T-cell (primary cell): ENCODE measurements around the gene CLEC16A. TPM values are rescaled to one million over a fixed set of nuclear protein-coding genes. Genes with fewer than 3 reads are reported as not detected.
"Not testable (repeated sequence)": the region's sequence is repeated elsewhere in the genome, so short reads cannot be mapped to it uniquely, and the experiment has no call there.

Experiments used
- ATAC-seq, 4 experiments: fragments of 200-7000 bp in 3 of 4; fragments of 150-1000 bp in 1 of 4; cut with Tn5 transposase; replicated peaks in 1 of 4; 1 replicate in 3 of 4; 2 replicates in 1 of 4; pipeline ENCODE4 v1.10.0; 2021; ENCODE audit warnings: moderate library complexity in 3 of 4, mild to moderate bottlenecking in 2 of 4, moderate number of reproducible peaks in 1 of 4
- CTCF ChIA-PET, 2 donors: fragments of 300-600 bp; sonication (Branson Sonifier 250); formaldehyde crosslinking; loops; one replicate each; lab custom pipeline; 2022; ENCODE audit warnings: antibody characterized with exemption in 2 of 2; lab: Charles Lee
- POLR2A ChIA-PET, 2 donors: fragments of 300-600 bp; sonication (Branson Sonifier 250); formaldehyde crosslinking; loops; one replicate each; lab custom pipeline; 2022; ENCODE audit warnings: antibody characterized with exemption in 2 of 2; lab: Charles Lee
- DNase-seq, 35 experiments: peaks; one replicate each; pipeline versions ENCODE4 v3.0.0 to v3.0.0-alpha.2; 2013 to 2023
- H3K27ac ChIP-seq: one replicate; pipeline ENCODE4 v1.5.1; 2013; ENCODE audit warnings: low read length
- H3K27me3 ChIP-seq, 2 experiments: replicated peaks in 1 of 2; 1 replicate in 1 of 2; 2 replicates in 1 of 2; pipeline versions ENCODE4 v1.6.1 to v1.7.0; 2013; ENCODE audit warnings: low read length in 1 of 2, mixed read lengths in 1 of 2; ENCODE audit not compliant: control insufficient read depth in 2 of 2, insufficient read depth in 2 of 2; ENCODE audit errors: extremely low read depth in 1 of 2
- H3K36me3 ChIP-seq, 2 donors: 1 replicate in 1 of 2; 2 replicates in 1 of 2; pipeline versions ENCODE4 v1.6.1 to v1.7.0; 2013; ENCODE audit warnings: low read length in 1 of 2; ENCODE audit not compliant: control insufficient read depth in 2 of 2, insufficient read depth in 1 of 2; ENCODE audit errors: extremely low read depth in 1 of 2
- H3K4me1 ChIP-seq, 2 experiments: 1 replicate in 1 of 2; 2 replicates in 1 of 2; pipeline versions ENCODE4 v1.6.1 to v1.7.0; 2013; ENCODE audit warnings: low read length in 2 of 2, mixed read lengths in 1 of 2; ENCODE audit not compliant: insufficient read depth in 2 of 2, control insufficient read depth in 1 of 2; ENCODE audit errors: extremely low read depth in 1 of 2
- H3K4me3 ChIP-seq, 2 donors: 1 replicate in 1 of 2; 2 replicates in 1 of 2; pipeline versions ENCODE4 v1.5.1 to v1.7.0; 2013; ENCODE audit warnings: mild to moderate bottlenecking in 2 of 2, low read length in 1 of 2, moderate library complexity in 1 of 2; ENCODE audit not compliant: control insufficient read depth in 1 of 2; ENCODE audit errors: extremely low read depth in 1 of 2
- H3K9me3 ChIP-seq: 2 replicates; pipeline ENCODE4 v1.7.0; 2013
- H3K27ac Mint-ChIP-seq, 2 donors: one replicate each; pipeline ENCODE4 v1.8.0; 2020 to 2021; ENCODE audit warnings: mild to moderate bottlenecking in 2 of 2, mixed read lengths in 2 of 2
- H3K27me3 Mint-ChIP-seq, 2 donors: one replicate each; pipeline ENCODE4 v1.8.0; 2021 to 2022; ENCODE audit warnings: mixed read lengths in 2 of 2
- H3K36me3 Mint-ChIP-seq: one replicate; pipeline ENCODE4 v1.8.0; 2021; ENCODE audit warnings: mixed read lengths
- H3K4me1 Mint-ChIP-seq, 3 donors: one replicate each; pipeline ENCODE4 v1.8.0; 2020 to 2022; ENCODE audit warnings: mixed read lengths in 3 of 3, mild to moderate bottlenecking in 1 of 3
- H3K4me3 Mint-ChIP-seq, 3 donors: one replicate each; pipeline ENCODE4 v1.8.0; 2020 to 2022; ENCODE audit warnings: mild to moderate bottlenecking in 3 of 3, mixed read lengths in 3 of 3, moderate library complexity in 3 of 3
- H3K9me3 Mint-ChIP-seq, 3 donors: one replicate each; pipeline ENCODE4 v1.8.0; 2020 to 2022; ENCODE audit warnings: mixed read lengths in 3 of 3
- WGBS: methylation state at CpG from one replicate; pipeline ENCODE4 v1.1.5; 2013; ENCODE audit warnings: missing lambda C conversion rate; ENCODE audit not compliant: insufficient coverage; 5-methylcytosine and 5-hydroxymethylcytosine counted together
- total RNA-seq, 35 experiments: library from RNA in 6 of 35; stranded (reverse) in 6 of 35; fragments of 120-200 nt in 1 of 35; gene quantifications; one replicate each; pipeline versions ENCODE4 v1.2.1 to v1.2.4 and lab custom pipeline; 2013 to 2026

The CLEC16A gene
- total RNA-seq, 5 donors from 2014 or later (not counting 1 experiment from before 2014, with no cell fraction given) = 27.4 to 34.6 (median 28.7) TPM

- no peak overlapping the region for H3K4me3 ChIP-seq
- H3K4me3 Mint-ChIP-seq = no peak overlapping the region
- H3K27ac Mint-ChIP-seq = peak overlapping the region in 1 of 2 donors; percentile 79
- H3K9me3 ChIP-seq = no peaks in the 10 kb centered on the region
- no peaks in the 10 kb centered on the region for H3K27me3 ChIP-seq
- H3K27me3 Mint-ChIP-seq = no peaks in the 10 kb centered on the region
- WGBS = 74% methylated on average over 7 of the region's 7 CpGs
- DNase-seq = no peak
- peaks cover 0 to 3% of the 10 kb centered on the region in 2 donors for H3K36me3 ChIP-seq
- no peak for ATAC-seq
- peaks cover 7 to 24% of the 10 kb centered on the region in 2 experiments for H3K4me1 ChIP-seq
- POLR2A ChIA-PET = no interaction called here
- H3K36me3 Mint-ChIP-seq = peaks cover 25% of the 10 kb centered on the region
- no peak overlapping the region for H3K27ac ChIP-seq
- H3K9me3 Mint-ChIP-seq = no peaks in the 10 kb centered on the region
- peaks cover 20 to 31% (median 29%) of the 10 kb centered on the region in 3 donors for H3K4me1 Mint-ChIP-seq
- CTCF ChIA-PET = interaction anchor here in 1 of 2 donors (1.2 kb wide), 1 partner anchor 152 kb away, joined by 4 read pairs; no protein-coding TSS in a partner anchor
Observed at GRCh38 chr16:11099672-11100205, 155.4 kb downstream of the CLEC16A start.

- ATAC-seq (no peak), DNase-seq (no peak)
- Histone ChIP-seq H3K4me3 (no peak overlapping the region), H3K9me3 (no peaks in the 10 kb centered on the region), H3K4me1 (peaks cover 6 to 25% of the 10 kb centered on the region in 2 experiments), H3K36me3 (peaks cover 0 to 3% of the 10 kb centered on the region in 2 donors), H3K27me3 (no peaks in the 10 kb centered on the region), H3K27ac (no peak overlapping the region)
- peak overlapping the region; percentile 37 to 79 for H3K27ac Mint-ChIP-seq
- CTCF ChIA-PET = interaction anchor here in 1 of 2 donors (1.2 kb wide), 1 partner anchor 151 kb away, joined by 4 read pairs; no protein-coding TSS in a partner anchor
- no peaks in the 10 kb centered on the region for H3K9me3 Mint-ChIP-seq
- H3K4me1 Mint-ChIP-seq = peaks cover 20 to 31% (median 29%) of the 10 kb centered on the region in 3 donors
- H3K27me3 Mint-ChIP-seq = no peaks in the 10 kb centered on the region
- peaks cover 25% of the 10 kb centered on the region for H3K36me3 Mint-ChIP-seq
- WGBS = 47% methylated on average over 4 of the region's 6 CpGs
- POLR2A ChIA-PET = no interaction called here
- no peak overlapping the region for H3K4me3 Mint-ChIP-seq
Observed at GRCh38 chr16:11100239-11100750, 155.9 kb downstream of the CLEC16A start.

- DNase-seq = no peak
- Mint-ChIP-seq H3K27me3 (no peaks in the 10 kb centered on the region), H3K27ac (peak overlapping the region in 1 of 2 donors; percentile 67), H3K9me3 (no peaks in the 10 kb centered on the region), H3K4me1 (peaks cover 27 to 38% (median 36%) of the 10 kb centered on the region in 3 donors), H3K36me3 (peaks cover 25% of the 10 kb centered on the region), H3K4me3 (no peak overlapping the region)
- peaks cover 10 to 25% of the 10 kb centered on the region in 2 experiments for H3K4me1 ChIP-seq
- no peak for ATAC-seq
- CTCF ChIA-PET = interaction anchor here in 1 of 2 donors (0.6 kb wide), 1 partner anchor 259 kb away, joined by 3 read pairs; no protein-coding TSS in a partner anchor
- peaks cover 0 to 3% of the 10 kb centered on the region in 2 donors for H3K36me3 ChIP-seq
- no peaks in the 10 kb centered on the region for H3K27me3 ChIP-seq
- no peak overlapping the region for H3K4me3 ChIP-seq
- no peaks in the 10 kb centered on the region for H3K9me3 ChIP-seq
- 96% methylated on average over 5 of the region's 6 CpGs for WGBS
- POLR2A ChIA-PET = interaction anchor here in 1 of 2 donors (0.6 kb wide), 2 partner anchors 11 to 13 kb away, joined by 3 read pairs; no protein-coding TSS in a partner anchor
- H3K27ac ChIP-seq = no peak overlapping the region
Observed at GRCh38 chr16:11101283-11101682, 156.9 kb downstream of the CLEC16A start.

GRCh38 chr16:11101695-11102522 lies 157.5 kb downstream of the CLEC16A start:
- no peak overlapping the region for H3K27ac Mint-ChIP-seq
- no peak overlapping the region for H3K27ac ChIP-seq
- no peaks in the 10 kb centered on the region for H3K27me3 Mint-ChIP-seq
- H3K36me3 Mint-ChIP-seq = peaks cover 21% of the 10 kb centered on the region
- no peak for ATAC-seq
- no peaks in the 10 kb centered on the region for H3K9me3 ChIP-seq
- peaks cover 27 to 38% (median 36%) of the 10 kb centered on the region in 3 donors for H3K4me1 Mint-ChIP-seq
- no peak for DNase-seq
- peaks cover 10 to 25% of the 10 kb centered on the region in 2 experiments for H3K4me1 ChIP-seq
- CTCF ChIA-PET = interaction anchor here in 1 of 2 donors (0.6 to 1.2 kb wide), 2 partner anchors 196 to 258 kb away, joined by 3 read pairs; no protein-coding TSS in a partner anchor
- H3K4me3 Mint-ChIP-seq = no peak overlapping the region
- WGBS = no CpG with 5 or more reads among the region's 9 CpGs
- peaks cover 0 to 3% of the 10 kb centered on the region in 2 donors for H3K36me3 ChIP-seq
- H3K9me3 Mint-ChIP-seq = no peaks in the 10 kb centered on the region
- no peaks in the 10 kb centered on the region for H3K27me3 ChIP-seq
- no peak overlapping the region for H3K4me3 ChIP-seq
- POLR2A ChIA-PET = interaction anchor here (0.6 kb wide), 3 partner anchors 11 to 19 kb away, joined by 3 to 4 read pairs (median 3); no protein-coding TSS in a partner anchor

GRCh38 chr16:11102523-11102898 lies 158.1 kb downstream of the CLEC16A start:
- peaks cover 17% of the 10 kb centered on the region for H3K36me3 Mint-ChIP-seq
- no peak overlapping the region for H3K4me3 Mint-ChIP-seq
- ATAC-seq (no peak), DNase-seq (no peak)
- Histone ChIP-seq H3K27me3 (no peaks in the 10 kb centered on the region), H3K4me3 (no peak overlapping the region), H3K27ac (no peak overlapping the region), H3K36me3 (peaks cover 0 to 3% of the 10 kb centered on the region in 2 donors), H3K9me3 (no peaks in the 10 kb centered on the region), H3K4me1 (peaks cover 10 to 25% of the 10 kb centered on the region in 2 experiments)
- CTCF ChIA-PET = interaction anchor here in 1 of 2 donors (1.2 kb wide), 1 partner anchor 195 kb away, joined by 3 read pairs; no protein-coding TSS in a partner anchor
- POLR2A ChIA-PET = interaction anchor here in 1 of 2 donors (0.6 kb wide), 1 partner anchor 20 kb away, joined by 4 read pairs; no protein-coding TSS in a partner anchor
- 89% methylated on average over 3 of the region's 3 CpGs for WGBS
- peaks cover 27 to 38% (median 36%) of the 10 kb centered on the region in 3 donors for H3K4me1 Mint-ChIP-seq
- no peak overlapping the region for H3K27ac Mint-ChIP-seq
- no peaks in the 10 kb centered on the region for H3K9me3 Mint-ChIP-seq
- no peaks in the 10 kb centered on the region for H3K27me3 Mint-ChIP-seq

- WGBS = 100% methylated on average over 3 of the region's 5 CpGs
- H3K27me3 Mint-ChIP-seq, H3K27ac ChIP-seq, H3K36me3 ChIP-seq, H3K9me3 Mint-ChIP-seq, H3K27me3 ChIP-seq, POLR2A ChIA-PET, ATAC-seq, DNase-seq, H3K4me3 Mint-ChIP-seq, H3K4me3 ChIP-seq, H3K9me3 ChIP-seq, CTCF ChIA-PET: not testable (repeated sequence)
- peak overlapping the region in 1 of 2 donors; percentile 15 for H3K27ac Mint-ChIP-seq
- peaks cover 10 to 25% of the 10 kb centered on the region in 2 experiments for H3K4me1 ChIP-seq
- peaks cover 27 to 38% (median 36%) of the 10 kb centered on the region in 3 donors for H3K4me1 Mint-ChIP-seq
- H3K36me3 Mint-ChIP-seq = peaks cover 15% of the 10 kb centered on the region
Observed at GRCh38 chr16:11103301-11103700, 158.9 kb downstream of the CLEC16A start.
